ENCODE measurements around the gene FRY.

FRY gene

DNA sequence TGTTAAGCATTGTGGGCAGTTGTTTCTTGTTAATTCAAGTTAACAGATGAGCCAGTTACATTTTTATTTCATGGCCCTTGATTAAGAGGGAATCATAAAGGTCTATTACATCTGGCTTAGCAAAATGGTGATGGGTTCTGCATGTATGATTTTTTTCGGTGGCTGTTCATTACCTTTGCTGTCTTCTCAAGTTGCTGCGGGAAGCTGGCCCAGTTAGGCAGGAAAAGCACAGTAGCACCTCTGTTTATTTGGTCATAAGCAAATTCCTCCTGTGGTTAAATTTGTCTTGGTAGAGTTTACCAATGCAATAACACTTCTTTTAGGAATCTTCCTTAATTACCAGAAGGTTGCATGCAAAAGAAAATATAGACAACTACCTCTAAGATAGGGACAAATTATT lies 104.5 kb downstream of the FRY start:
- DNase-seq: no peak

DNA sequence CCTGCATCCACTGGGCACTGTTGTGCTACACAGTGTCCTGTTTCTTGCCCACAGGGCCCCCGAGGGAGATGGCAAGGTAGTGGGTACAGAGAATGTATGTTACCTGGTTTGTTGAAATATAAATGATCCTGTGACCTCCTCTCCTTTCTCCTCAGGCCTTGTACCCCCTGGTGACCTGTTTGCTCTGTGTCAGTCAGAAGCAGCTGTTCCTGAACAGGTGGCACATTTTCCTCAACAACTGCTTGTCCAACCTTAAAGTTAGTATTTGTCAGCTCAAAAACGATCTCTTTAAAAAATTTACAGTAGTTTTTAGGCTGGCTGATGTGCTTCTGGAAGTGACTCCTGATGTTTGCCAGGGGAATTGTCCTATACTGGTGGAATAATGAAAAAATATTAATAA lies 105.1 kb downstream of the FRY start:
- DNase-seq: no peak

DNA sequence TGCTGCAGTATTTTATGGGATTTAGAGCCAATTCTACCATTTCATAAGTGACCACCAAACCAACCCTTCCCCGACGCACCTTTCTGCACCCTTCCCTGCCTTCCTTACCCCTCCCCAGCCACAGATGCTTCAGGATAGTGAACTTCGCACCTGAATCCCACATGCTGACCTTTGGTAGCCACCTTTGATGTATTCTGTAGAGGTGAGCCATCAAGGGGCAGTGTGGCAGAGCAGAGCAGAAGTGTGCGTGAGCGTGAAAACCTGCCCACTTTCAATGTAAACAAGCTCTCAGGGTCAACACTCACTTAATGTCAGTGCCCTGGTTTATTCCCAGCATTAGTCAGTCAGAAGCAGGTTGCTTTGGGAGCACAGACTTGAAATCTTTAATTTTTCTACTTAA lies 107.7 kb downstream of the FRY start:
- no peak for DNase-seq

DNA sequence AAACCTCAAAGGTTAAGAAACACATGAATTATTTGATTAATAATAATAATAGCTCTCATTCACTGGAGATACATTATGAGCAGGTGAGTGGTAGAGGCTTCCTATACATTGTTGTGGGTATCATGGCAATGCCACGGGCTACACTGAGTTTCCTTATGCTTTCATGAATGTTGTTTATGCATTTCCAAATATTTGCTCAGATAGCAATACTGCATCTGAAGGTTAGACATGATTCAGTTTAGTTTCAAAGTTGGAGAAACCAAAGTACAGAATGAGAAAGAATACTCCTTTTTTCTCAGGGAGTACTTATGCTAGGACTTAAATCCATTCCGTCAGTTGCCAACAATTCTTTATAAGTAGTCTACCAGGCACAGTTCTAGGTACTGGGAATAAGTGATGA lies 108.5 kb downstream of the FRY start:
- no peak for DNase-seq

DNA sequence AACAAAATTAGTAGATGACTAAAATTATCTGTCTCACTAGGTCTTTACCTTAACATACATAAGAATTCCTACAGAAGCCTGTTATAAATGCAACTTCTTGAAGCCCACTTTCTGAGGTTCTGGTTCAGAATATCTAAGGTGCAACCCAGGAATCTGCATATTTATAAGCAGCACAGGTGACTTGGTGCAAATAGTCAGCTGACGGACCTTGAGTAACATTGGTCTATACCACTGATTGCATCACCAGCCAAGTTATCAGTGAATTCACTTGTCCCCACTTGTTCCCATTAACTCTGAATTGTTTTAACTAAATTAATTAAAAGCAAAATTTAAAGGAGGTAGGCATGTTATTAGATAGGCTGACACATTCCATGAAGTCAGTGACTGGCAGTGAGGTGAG lies 109.9 kb downstream of the FRY start:
- no peak for DNase-seq

DNA sequence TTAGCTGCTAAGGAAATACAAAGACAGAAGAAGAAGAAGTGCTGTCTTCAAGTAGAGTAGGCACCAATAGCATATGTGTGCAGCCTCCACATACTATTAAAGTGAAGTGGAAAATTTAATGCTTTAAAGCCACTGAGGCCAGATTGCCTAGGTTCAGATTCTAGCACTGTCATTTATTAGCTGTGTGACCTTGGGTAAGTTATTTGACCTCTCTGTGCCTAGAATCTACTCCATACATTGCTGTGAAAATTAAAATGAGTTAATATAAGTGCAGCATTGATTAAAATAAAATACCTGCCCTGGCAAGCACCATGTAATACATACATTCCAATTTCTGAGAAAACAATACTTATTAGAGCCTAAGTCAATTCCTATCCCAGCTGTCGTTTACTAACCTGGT lies 110.5 kb downstream of the FRY start:
- no peak for DNase-seq

DNA sequence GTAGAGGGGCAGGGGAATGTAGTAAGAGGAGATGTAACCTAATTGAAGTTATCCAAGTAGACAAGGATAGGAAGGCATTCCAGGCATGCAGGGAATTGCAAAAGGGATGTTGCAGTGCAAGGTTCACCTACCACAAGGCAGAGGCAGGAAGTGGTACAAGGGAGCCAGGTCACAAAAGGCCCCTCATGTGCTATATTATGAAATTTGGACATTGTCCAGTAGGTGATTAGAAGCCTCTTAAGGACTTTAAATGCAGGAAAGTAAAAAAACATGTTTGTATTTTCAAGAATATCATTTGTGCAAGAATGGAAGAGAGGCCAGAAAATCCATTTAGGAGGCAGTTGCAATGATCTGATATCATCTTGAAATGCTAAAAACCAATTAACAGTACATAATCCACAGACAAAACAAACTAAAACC lies 111.4 kb downstream of the FRY start:
- DNase-seq: no peak

DNA sequence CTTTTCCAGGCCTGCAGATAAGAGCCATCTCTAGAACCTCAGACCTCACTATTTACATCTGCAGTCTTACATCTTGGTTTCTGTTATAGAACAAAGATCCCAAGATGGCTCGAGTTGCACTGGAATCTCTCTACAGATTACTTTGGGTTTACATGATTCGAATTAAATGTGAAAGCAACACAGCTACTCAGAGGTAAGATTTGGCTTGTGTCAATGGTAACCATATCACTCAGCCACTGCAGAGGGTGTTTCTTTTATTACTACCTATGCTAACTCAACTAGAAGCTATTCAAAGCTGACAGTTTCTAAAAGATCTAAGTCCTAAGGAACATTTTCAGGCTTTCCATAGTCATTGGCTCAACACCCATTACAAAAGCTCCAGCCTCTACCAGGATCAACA lies 115.6 kb downstream of the FRY start:
- no peak for DNase-seq

DNA sequence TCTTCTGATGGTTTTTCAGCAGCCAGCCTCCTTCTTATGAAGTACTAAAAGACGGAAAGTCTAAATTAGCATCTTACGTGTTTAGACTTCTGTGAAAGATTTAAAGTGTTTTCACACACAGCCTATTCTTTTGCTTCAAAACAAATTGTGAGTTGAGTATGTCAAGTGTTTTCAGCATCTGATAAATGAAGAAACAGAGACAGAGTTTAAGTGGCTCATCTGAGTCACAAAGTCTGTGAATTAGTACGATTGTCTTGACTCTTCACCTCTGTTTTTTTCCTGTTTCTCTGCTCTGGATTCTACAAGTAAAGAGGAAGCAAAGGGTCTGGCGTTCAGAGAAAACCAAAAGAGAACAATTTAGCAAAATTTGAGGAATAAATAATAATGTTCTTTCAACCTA lies 116.4 kb downstream of the FRY start:
- DNase-seq: no peak

DNA sequence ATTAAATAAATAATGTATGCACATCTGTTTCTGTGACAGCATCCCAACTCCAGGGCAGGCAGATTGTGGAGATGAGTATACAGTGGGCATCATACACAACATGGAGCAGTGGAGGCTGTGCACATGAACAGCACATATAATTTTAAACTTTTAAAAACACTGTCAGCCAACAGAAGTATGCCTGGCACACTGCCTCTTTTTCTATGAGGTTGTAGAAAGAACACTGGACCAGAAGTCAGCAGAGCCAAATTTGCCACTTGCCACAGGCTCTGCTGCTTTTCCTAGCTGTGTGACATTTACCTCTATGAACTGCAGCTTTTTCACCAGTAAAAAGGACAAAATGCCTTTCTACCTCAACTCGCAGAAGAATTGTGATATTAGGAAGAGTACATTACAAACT lies 118.7 kb downstream of the FRY start:
- no peak for DNase-seq

DNA sequence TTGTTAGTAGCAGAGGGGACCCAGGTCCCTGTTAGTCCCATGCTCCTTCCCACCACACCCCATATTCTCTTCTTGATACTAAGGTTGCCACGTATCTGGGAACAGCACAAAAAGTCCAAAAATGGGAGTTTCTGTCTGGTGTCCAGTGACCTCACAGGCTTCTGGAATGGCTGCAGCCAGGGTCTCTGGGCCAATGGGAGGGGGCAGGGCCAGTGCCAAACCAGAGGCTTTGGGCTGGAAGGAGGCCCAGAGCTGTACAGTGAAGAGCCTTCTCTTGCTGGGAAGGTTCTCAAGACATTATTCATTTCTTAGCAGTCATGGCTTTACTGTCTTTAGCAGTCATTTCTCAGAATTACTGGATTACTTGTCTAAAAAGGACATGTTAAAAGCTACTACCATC lies 119.2 kb downstream of the FRY start:
- no peak for DNase-seq

DNA sequence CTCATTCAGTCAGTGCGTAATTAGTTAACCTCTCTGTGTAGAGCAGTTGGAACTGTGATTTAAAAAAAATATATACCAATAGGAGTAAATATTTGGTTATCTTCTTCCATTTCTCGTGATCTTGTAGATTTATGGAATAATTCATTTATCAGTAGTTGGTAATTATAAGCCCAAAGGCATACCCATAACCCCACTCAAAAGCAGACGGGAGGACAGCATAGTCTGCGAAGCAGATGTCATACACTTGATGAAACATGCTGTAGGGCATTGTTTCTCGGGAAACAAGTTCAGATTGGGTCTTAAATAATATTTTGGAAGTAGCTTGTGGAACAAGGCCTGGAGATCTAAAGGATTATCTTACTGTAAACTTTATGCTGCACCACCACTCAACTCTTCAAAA lies 119.7 kb downstream of the FRY start:
- DNase-seq: no peak

DNA sequence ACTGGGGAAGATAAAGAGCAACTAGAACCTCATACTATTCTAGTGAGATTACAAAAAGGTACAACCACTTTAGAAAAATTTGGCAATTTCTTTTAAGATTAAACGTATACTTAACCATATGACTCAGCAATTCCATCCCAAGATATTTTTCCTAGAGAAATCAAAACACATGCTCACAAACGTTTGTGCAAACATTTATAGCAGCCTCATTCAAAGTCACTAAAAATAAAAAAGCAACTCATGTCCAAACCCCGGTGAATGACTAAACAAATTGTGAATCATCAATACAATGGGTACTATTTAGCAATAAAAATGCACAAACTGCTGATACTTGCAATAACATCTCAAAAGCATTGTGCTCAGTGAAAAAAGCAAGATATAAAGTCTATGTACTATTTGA lies 121.5 kb downstream of the FRY start:
- no peak for DNase-seq

DNA sequence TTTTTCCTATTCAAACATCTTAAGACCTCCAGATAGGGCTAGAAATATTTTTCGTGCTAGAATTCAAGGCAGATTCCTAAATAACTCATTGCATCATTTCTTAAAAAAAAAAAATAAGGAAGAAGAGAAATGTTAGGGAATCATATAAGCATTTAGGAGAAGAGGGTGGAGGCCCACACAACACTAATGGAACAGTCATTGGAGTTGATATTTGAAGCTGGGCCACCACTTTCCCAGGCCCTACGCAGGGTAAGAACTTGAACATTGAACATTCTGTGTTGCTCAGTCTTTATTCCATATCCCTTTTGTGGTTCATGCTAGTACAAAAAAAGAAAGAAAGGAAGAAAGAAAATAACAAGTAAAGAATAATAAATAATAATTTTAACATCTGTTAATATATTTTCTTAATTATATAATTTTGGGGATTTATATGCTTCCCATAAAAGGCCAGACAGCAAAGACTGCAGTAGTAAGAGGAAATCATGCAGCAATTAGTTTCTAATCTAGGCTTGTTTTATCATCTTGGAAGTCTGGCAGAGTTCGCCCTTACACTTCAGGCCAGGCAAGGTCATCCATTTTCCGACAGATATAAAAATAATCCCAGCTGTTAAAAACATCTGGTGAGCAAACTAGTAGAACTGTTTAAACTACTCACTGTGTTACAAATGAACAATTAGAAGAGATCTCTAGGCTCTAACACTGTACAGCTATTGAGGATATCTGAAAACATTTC lies 127.7 kb downstream of the FRY start:
- no peak for DNase-seq

DNA sequence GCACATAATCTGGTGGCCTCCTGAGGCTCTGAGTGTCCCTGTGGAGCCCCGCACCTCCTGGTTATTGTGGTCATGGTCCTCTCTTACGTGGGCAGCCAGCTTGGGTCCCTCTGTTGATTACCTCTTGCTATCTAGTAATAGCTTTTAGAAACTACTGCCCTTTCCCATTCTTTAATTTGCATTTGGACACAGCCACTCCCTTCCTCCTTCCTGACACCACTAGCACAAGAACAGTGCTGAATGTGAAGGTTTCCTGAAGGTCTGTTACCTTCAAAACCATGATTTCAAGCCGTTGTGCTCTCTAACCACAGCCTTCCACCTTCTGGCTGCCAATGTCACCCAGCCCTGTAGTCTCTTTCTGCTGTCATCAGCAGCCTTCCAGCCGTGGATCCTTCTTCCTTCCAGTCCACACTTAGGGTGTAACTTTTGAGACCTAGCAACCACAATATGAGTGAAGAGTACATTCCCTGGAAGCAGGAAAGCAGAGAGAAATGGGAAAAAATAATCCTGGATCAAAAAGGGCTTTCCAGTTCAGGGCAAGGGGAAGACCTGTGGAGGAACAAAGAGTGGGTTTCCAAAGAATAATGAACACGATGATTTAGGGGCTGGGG lies 130.9 kb downstream of the FRY start:
- no peak for DNase-seq

DNA sequence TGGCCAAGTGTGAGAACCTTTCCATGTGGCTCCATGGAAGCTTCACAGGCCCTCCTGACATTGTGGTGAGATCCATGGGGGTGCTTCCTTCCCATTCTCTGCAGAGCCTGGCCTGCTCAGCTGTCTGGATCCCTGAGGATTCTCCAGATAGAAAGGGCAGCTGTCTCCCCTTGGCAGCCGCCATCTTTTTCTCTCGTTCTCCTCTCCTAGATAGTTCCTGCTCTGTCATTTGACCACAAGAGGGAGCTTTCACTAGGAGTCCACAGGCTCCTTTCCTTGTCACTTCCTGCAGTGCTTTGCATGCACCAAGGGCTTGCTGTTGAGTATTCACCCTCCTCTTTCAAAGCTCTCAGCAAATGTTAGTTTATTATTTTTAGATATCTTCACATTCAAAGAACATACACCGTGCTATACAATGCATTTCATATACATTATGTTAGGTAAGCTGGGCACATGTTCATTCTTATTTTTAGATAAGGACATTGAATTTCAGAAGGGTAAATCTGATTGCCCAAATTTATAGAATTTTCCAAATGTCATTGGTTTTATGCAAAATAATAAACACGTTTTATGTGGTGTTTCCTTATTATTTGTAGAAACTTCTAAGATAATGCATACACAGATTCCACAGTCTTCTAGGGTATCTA lies 133.2 kb downstream of the FRY start:
- DNase-seq: no peak

DNA sequence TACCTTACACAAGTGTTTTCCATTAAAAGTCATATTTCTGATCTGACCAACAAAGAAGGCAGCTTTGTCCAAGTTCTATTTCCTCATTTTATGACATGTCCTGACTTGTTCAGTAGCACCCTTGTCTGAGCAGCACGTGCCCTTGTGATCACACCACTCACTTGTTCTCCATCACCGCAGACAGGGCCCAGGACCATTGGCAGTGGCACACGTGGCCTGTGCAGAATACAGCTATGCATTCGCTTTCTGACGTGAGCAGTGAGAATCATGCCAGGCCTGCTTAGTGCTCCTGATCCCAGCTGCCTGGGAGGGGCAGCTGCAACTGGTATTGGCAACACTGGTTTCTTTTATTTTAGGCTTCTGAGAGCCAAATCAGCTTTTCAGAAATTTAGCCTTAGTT lies 134.2 kb downstream of the FRY start:
- DNase-seq: no peak

DNA sequence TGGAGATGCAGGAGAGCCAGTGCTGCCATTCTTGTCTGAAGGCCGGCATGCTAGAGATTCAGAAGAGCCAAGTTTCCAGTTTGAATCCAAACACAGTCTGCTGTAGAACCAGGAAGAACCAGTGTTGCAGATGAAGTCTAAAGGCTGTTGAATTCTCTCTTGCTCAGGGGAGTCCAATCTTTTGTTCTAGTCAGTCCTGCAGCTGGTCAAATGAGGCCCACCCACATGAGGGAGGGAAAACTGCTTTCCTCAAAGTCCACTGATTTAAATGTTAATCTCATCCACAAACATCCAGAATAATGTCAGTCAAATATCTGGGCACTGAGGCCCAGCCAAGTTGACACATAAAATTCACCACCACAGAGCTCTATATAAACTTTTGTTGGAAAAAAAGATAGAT lies 136.6 kb downstream of the FRY start:
- no peak for DNase-seq

DNA sequence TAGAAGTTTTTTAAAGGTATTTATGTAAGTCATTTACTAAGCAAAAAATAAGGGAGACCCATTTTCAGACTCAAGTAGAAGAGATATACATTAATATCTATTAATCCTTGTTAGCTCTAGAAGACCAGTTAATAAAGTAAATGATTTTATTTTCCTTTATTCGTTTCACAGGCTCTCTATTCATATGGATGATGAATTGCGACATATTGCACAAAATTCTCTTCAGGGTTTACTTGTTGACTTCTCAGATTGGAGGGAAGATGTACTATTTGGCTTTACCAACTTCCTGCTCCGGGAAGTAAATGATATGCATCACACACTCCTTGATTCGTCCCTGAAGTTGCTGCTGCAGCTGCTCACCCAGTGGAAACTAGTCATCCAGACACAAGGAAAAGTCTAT lies 139.3 kb downstream of the FRY start:
- no peak for DNase-seq

DNA sequence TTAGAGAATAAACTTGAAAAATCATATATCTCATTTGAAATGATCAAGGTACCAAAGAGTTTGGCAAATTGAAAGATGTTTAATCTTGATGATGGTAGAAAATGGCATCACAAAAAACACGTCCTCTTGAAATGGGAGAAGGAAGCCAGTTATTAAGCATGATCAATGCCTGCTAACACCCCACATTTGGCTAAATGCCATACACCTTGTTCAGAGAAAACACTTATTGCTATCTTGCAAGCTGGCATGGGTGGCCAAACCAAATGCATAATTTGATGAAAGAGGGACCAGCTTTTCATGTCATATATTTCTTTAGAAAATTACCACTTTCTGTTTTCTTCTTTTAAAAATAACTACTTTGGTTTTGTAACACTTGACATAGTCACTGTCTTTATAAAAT lies 142.3 kb downstream of the FRY start:
- DNase-seq: no peak

DNA sequence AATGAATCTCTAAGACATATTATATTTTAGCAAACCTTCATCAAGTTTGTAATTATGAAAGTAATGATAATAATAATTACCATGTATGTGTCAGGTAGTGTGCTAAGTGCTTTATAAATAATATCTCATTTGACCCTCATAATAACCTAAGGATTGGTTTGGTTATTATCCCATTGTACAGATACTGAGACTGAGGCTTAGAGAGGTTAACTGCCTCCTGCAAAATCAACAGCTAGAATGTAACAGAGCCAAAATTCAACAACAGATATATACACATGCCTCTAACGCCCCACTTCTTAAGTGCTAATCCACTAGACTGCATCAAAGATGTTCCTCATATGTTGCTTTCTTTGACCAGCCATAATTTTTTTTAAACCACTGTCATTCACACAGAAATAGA lies 142.8 kb downstream of the FRY start:
- no peak for DNase-seq

DNA sequence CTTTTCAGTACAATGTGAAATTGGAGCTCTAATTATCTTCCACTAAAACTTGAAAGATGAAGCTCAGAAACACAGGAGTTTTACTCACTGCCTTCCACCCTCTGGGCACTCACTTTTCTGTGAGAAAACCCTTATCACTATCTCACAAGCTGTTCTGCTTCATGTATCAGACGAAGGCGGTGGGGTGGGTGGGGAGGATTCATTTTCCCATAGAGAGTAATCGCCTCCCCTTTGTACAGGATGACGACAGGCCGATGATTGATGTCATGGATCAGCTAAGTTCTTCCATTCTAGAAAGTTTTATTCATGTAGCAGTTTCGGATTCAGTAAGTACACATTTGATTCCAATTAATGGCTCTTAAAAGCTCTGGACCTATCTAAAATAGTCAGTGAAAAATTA lies 143.7 kb downstream of the FRY start:
- DNase-seq: no peak

DNA sequence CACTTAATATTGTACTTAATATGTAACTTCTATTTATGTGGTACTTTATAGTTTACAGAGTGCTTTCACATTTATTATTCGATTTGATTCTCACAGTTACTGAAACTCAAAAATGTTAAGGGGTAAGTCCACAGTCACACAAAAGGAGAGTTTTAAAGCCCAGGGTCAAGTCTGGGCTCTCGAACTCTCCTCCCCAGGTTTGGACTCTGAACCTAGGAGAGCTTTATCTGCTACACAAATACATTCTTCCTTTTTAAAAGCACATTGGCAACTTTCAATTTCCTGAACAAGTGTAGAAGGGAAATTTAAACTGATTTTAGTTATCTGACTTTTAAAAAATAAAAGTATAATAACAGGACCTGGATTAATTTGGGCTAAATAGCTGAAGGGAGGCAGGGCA lies 144.4 kb downstream of the FRY start:
- DNase-seq: no peak

DNA sequence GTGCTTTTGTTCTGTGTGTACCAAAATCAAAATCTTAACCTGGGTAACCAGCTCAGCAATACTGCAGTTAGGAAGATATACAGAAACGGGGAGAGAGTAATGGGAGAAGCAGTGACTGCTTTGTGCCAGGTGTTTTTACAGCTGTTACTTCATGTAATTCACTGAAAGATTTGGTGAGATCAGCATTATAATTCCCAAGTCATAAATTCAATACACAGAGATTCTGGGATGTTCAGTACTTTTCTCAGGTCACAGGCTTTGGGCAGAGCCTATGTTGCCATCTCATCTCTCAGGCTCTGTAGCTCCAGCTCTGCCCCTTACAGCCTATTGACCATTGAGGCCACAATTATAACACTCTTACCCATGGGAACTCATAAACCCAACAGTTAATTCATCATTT lies 145.1 kb downstream of the FRY start:
- no peak for DNase-seq

DNA sequence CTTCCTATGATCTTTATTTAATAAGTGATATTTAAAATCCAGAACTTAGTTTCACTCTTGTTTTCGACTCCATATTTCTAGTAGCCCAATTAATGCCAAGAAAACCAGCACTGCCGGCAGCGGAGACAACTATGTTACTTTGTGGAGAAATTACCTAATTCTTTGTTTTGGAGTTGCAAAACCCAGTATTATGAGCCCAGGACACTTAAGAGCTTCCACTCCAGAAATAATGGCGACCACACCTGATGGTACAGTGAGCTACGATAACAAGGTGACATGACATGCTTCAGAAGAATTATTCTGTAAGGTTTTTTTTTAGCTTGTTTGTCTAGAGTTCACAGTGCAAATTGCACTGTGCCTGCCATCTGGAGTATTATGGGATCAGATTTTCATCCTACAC lies 147.2 kb downstream of the FRY start:
- no peak for DNase-seq
